CD4-positive, CD25-positive, alpha-beta regulatory T cell (primary cell): ENCODE measurements around the gene CASQ2. TPM values are rescaled to one million over a fixed set of nuclear protein-coding genes. Genes with fewer than 3 reads are reported as not detected.
A peak's percentile ranks its signal among the peaks of the same experiment; 100 is the strongest.

Experiments used
- ATAC-seq, 2 donors: fragments of 150-1000 bp; cut with Tn5 transposase; one replicate each; pipeline ENCODE4 v1.10.0; 2021; ENCODE audit warnings: low read depth in 2 of 2, moderate number of reproducible peaks in 2 of 2, moderate library complexity in 1 of 2
- DNase-seq, 3 donors: peaks; one replicate each; pipeline versions ENCODE4 v3.0.0 to v3.0.0-alpha.2; 2012 to 2022; ENCODE audit warnings: mixed read lengths in 1 of 3
- H3K27ac ChIP-seq: one replicate; pipeline ENCODE4 v1.7.0; 2013; ENCODE audit warnings: mild to moderate bottlenecking, low read length; ENCODE audit not compliant: insufficient read depth, poor library complexity, severe bottlenecking
- H3K27me3 ChIP-seq: one replicate; pipeline ENCODE4 v1.7.0; 2013; ENCODE audit warnings: low read length; ENCODE audit not compliant: control insufficient read depth, insufficient read depth
- H3K36me3 ChIP-seq: one replicate; pipeline ENCODE4 v1.7.0; 2013; ENCODE audit warnings: mild to moderate bottlenecking, low read length, moderate library complexity; ENCODE audit not compliant: control insufficient read depth, insufficient read depth
- H3K4me1 ChIP-seq: 2 replicates; pipeline ENCODE4 v1.7.0; 2013; ENCODE audit warnings: mild to moderate bottlenecking, low read length; ENCODE audit not compliant: insufficient read depth, control insufficient read depth, poor library complexity, severe bottlenecking
- H3K4me3 ChIP-seq: one replicate; pipeline ENCODE4 v1.7.0; 2013; ENCODE audit warnings: low read depth, mild to moderate bottlenecking, low read length, moderate library complexity
- H3K9me3 ChIP-seq, 2 experiments: 1 replicate in 1 of 2; 2 replicates in 1 of 2; pipeline ENCODE4 v1.7.0; 2013; ENCODE audit warnings: low read length in 2 of 2, mild to moderate bottlenecking in 1 of 2, moderate library complexity in 1 of 2; ENCODE audit not compliant: control insufficient read depth in 2 of 2
- H3K27ac Mint-ChIP-seq, 3 donors: one replicate each; pipeline ENCODE4 v1.8.0; 2020 to 2022; ENCODE audit warnings: mild to moderate bottlenecking in 3 of 3, mixed read lengths in 3 of 3, moderate library complexity in 2 of 3
- H3K27me3 Mint-ChIP-seq: one replicate; pipeline ENCODE4 v1.8.0; 2022; ENCODE audit warnings: mild to moderate bottlenecking, mixed read lengths
- H3K36me3 Mint-ChIP-seq: one replicate; pipeline ENCODE4 v1.8.0; 2020; ENCODE audit warnings: mixed read lengths
- H3K4me1 Mint-ChIP-seq, 4 donors: one replicate each; pipeline ENCODE4 v1.8.0; 2020 to 2022; ENCODE audit warnings: mixed read lengths in 4 of 4, mild to moderate bottlenecking in 1 of 4
- H3K4me3 Mint-ChIP-seq, 4 donors: one replicate each; pipeline ENCODE4 v1.8.0; 2020 to 2022; ENCODE audit warnings: mild to moderate bottlenecking in 4 of 4, mixed read lengths in 4 of 4, moderate library complexity in 3 of 4
- H3K9me3 Mint-ChIP-seq, 7 donors: one replicate each; pipeline ENCODE4 v1.8.0; 2020 to 2022; ENCODE audit warnings: mixed read lengths in 7 of 7, mild to moderate bottlenecking in 3 of 7, moderate library complexity in 2 of 7
- polyA plus RNA-seq, 4 donors: library from polyadenylated mRNA; unstranded; fragments of 300-500 nt; fragmentation: Illumina TruSeq; gene quantifications; one replicate each; pipeline ENCODE4 v1.2.3, GENCODE V29; 2021
- total RNA-seq: library from RNA; stranded (reverse); gene quantifications from one replicate; pipeline ENCODE4 v1.2.3, GENCODE V29; 2022

Gene CASQ2
- total and polyA plus RNA-seq, 5 donors from 2014 or later = not detected

DNA sequence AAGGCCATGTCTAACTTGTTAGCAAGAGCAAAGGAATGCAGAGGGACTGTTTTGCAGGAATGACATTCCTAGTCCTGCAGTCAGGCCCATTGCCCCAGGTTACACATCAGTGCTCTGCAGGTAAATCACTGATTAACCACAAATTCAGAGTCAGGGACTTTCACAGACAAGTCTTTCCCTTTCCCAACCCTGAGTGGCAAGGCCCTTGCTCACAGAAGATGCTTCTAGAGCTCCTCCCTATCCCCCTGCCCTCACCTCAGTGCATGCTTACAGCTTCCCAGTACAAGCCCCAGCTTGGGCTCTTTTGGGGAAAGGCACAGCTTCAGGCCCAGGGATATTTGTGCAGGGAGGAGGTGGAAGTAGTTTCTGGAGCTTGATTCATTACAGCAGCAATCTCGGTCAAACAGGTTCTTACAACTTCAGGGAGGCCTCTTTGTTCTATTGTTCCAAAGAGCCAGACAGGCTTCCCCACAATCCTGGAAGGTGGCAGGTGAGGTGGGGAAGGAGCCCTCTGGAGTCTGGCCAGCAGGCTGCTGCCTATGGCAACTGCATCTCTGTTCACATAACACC lies 53.9 kb downstream of the CASQ2 start:
- H3K4me1 Mint-ChIP-seq = no peaks in the 10 kb centered on the region
- ATAC-seq = no peak
- H3K27me3 Mint-ChIP-seq = peaks cover 22% of the 10 kb centered on the region

GRCh38 chr1:115713906-115714305 lies 54.6 kb downstream of the CASQ2 start:
- no peak for ATAC-seq

More for the DNA sequence above, 53.9 kb downstream of the CASQ2 start:
- peaks cover 0 to 3% (median 0%) of the 10 kb centered on the region in 7 donors for H3K9me3 Mint-ChIP-seq
- Histone ChIP-seq H3K9me3 (no peaks in the 10 kb centered on the region), H3K4me1 (no peaks in the 10 kb centered on the region), H3K4me3 (no peak overlapping the region), H3K27me3 (no peaks in the 10 kb centered on the region), H3K27ac (no peak overlapping the region), H3K36me3 (no peaks in the 10 kb centered on the region)
- no peaks in the 10 kb centered on the region for H3K36me3 Mint-ChIP-seq
- H3K27ac Mint-ChIP-seq = no peak overlapping the region
- DNase-seq = no peak
- no peak overlapping the region for H3K4me3 Mint-ChIP-seq

DNA sequence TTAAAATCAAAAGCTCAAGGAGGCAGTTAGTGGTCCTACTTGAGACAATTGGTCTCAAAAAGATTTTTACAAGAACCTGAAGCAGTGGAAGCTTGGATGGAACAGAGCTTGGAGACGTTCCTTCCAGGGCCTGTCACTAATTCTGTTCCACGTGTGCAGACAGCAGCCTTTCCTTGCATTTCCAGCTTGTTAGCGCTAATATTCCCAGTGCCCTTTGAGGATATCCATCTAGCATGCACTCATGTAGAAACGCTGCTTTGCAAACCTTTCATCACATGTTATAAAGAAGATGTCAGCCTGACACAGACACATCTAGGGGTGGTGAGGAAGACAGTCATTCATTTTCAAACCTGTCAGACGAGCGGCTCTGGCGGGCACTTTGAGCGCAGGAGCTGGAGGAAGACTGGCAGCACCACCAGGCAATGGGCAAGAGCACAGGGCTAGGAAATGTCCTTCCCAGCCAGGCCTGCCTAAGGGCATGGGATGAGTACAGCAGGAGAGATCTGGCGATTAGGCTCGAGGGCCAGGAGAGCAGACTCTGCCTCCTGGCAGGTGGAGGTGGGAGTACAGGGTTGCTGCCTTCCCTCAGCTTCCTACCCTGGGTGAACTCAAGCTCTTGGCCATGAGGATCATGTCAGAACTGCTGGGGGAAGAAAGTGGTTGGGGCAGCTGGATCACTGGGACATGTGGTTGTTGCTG lies 55.5 kb downstream of the CASQ2 start:
- H3K27ac ChIP-seq = no peak overlapping the region
- no peaks in the 10 kb centered on the region for H3K9me3 ChIP-seq
- peaks cover 0 to 3% (median 0%) of the 10 kb centered on the region in 7 donors for H3K9me3 Mint-ChIP-seq
- ATAC-seq (no peak), DNase-seq (no peak)
- no peaks in the 10 kb centered on the region for H3K36me3 Mint-ChIP-seq
- no peaks in the 10 kb centered on the region for H3K36me3 ChIP-seq
- no peak overlapping the region for H3K4me3 ChIP-seq
- no peaks in the 10 kb centered on the region for H3K4me1 Mint-ChIP-seq
- H3K27ac Mint-ChIP-seq = no peak overlapping the region
- no peaks in the 10 kb centered on the region for H3K27me3 ChIP-seq
- no peaks in the 10 kb centered on the region for H3K4me1 ChIP-seq
- no peak overlapping the region for H3K4me3 Mint-ChIP-seq
- peaks cover 26% of the 10 kb centered on the region for H3K27me3 Mint-ChIP-seq

More at GRCh38 chr1:115713906-115714305, 54.6 kb downstream of the CASQ2 start:
- DNase-seq = no peak
- Mint-ChIP-seq H3K9me3 (peaks cover 0 to 3% (median 0%) of the 10 kb centered on the region in 7 donors), H3K27me3 (peaks cover 25% of the 10 kb centered on the region), H3K4me1 (no peaks in the 10 kb centered on the region), H3K4me3 (no peak overlapping the region), H3K27ac (no peak overlapping the region), H3K36me3 (no peaks in the 10 kb centered on the region)
- Histone ChIP-seq H3K9me3 (no peaks in the 10 kb centered on the region), H3K27me3 (no peaks in the 10 kb centered on the region), H3K4me1 (no peaks in the 10 kb centered on the region), H3K27ac (no peak overlapping the region), H3K36me3 (no peaks in the 10 kb centered on the region), H3K4me3 (no peak overlapping the region)

DNA sequence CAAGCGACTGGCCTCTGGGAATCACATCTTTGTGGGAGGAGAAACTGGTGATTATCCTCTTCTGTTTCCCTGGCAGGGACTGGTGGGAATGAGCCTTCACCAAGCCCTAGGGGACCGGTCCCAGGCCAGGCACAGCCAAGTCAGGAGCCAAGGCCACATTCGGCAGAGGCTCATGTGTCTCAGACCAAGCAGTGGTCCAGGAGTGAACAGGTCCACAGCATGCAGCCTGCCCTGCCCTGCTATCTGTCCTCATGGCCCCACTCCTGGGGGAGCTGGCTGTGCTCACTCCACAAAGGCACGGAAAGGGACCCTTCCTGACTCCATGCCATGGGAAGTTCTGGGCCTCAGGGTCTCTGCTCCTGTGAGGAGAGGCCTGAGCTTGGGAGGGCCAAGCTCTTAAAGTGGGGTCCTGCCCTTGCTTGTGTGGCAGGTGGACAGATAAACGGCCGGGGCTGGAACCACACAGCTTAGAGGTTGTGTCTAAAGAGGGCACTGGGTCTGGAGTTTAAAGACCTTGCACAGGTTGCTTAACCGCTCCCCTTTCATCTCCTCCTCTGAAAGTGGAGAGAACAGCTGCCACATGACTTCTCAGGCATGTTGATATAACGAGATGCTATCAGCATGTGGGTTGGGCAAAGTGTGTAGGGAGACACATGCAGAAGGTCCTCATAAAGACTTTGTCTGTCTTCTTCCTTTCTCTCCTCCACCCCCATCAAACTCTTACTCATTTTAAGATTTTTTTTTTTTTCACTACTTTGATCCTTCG lies 57.5 kb downstream of the CASQ2 start:
- Histone ChIP-seq H3K27me3 (peaks cover 4% of the 10 kb centered on the region), H3K36me3 (no peaks in the 10 kb centered on the region), H3K27ac (no peak overlapping the region), H3K4me1 (no peaks in the 10 kb centered on the region), H3K9me3 (no peaks in the 10 kb centered on the region), H3K4me3 (no peak overlapping the region)
- H3K4me1 Mint-ChIP-seq = no peaks in the 10 kb centered on the region
- H3K4me3 Mint-ChIP-seq = no peak overlapping the region
- H3K27ac Mint-ChIP-seq = no peak overlapping the region
- ATAC-seq = no peak
- DNase-seq = peak in 1 of 3 donors; percentile 7
- peaks cover 29% of the 10 kb centered on the region for H3K27me3 Mint-ChIP-seq
- H3K36me3 Mint-ChIP-seq = no peaks in the 10 kb centered on the region
- H3K9me3 Mint-ChIP-seq = peaks cover 0 to 5% (median 0%) of the 10 kb centered on the region in 7 donors

- Histone ChIP-seq H3K27ac (no peak overlapping the region), H3K36me3 (no peaks in the 10 kb centered on the region), H3K27me3 (peaks cover 4% of the 10 kb centered on the region), H3K4me3 (no peak overlapping the region), H3K4me1 (no peaks in the 10 kb centered on the region), H3K9me3 (no peaks in the 10 kb centered on the region)
- Mint-ChIP-seq H3K4me1 (no peaks in the 10 kb centered on the region), H3K36me3 (no peaks in the 10 kb centered on the region), H3K27me3 (peaks cover 41% of the 10 kb centered on the region), H3K27ac (no peak overlapping the region), H3K4me3 (no peak overlapping the region), H3K9me3 (peaks cover 0 to 3% (median 0%) of the 10 kb centered on the region in 7 donors)
- ATAC-seq (no peak), DNase-seq (peak in 2 of 3 donors; percentile 2 to 52)
Measured at GRCh38 chr1:115706587-115707425, 61.7 kb downstream of the CASQ2 start.

- peaks cover 41% of the 10 kb centered on the region for H3K27me3 Mint-ChIP-seq
- Histone ChIP-seq H3K36me3 (no peaks in the 10 kb centered on the region), H3K4me1 (no peaks in the 10 kb centered on the region), H3K27me3 (peaks cover 4% of the 10 kb centered on the region), H3K4me3 (no peak overlapping the region), H3K9me3 (no peaks in the 10 kb centered on the region), H3K27ac (no peak overlapping the region)
- H3K4me3 Mint-ChIP-seq = no peak overlapping the region
- DNase-seq (no peak), ATAC-seq (no peak)
- H3K36me3 Mint-ChIP-seq = no peaks in the 10 kb centered on the region
- H3K9me3 Mint-ChIP-seq = peaks cover 0 to 3% (median 0%) of the 10 kb centered on the region in 7 donors
- no peak overlapping the region for H3K27ac Mint-ChIP-seq
- no peaks in the 10 kb centered on the region for H3K4me1 Mint-ChIP-seq
Measured at GRCh38 chr1:115705963-115706362, 62.6 kb downstream of the CASQ2 start.
